WERI-Rb-1 (cell line): ENCODE data around the gene ABLIM2.

Experiments
- DNase-seq: peaks from one replicate; pipeline ENCODE4 v3.0.0-alpha.2; 2020
- H3K27ac ChIP-seq: fragments of 250-450 bp; sonication (Bioruptor Pico); 2 replicates; pipeline ENCODE4 v1.5.1; 2020; ENCODE audit warnings: mild to moderate bottlenecking, moderate library complexity
- H3K27me3 ChIP-seq: fragments of 250-450 bp; sonication (Bioruptor Pico); 2 replicates; pipeline ENCODE4 v1.5.1; 2021; ENCODE audit warnings: mild to moderate bottlenecking, low read depth, moderate library complexity; ENCODE audit not compliant: insufficient read depth, severe bottlenecking
- H3K36me3 ChIP-seq: fragments of 250-450 bp; sonication (Bioruptor Pico); 2 replicates; pipeline ENCODE4 v1.5.1; 2020; ENCODE audit warnings: mild to moderate bottlenecking, moderate library complexity
- H3K4me3 ChIP-seq: 2 replicates; pipeline ENCODE4 v1.5.1; 2011; ENCODE audit warnings: low read depth, mild to moderate bottlenecking, control low read depth, low read length
- H3K9me3 ChIP-seq: fragments of 250-450 bp; sonication (Bioruptor Pico); 2 replicates; pipeline ENCODE4 v1.5.1; 2021; ENCODE audit warnings: mild to moderate bottlenecking, moderate library complexity; ENCODE audit not compliant: severe bottlenecking
- TF ChIP-seq, protein P1 (sequence below): IDR thresholded peaks from 2 replicates; pipeline ENCODE4 v1.5.1; 2011; ENCODE audit warnings: low read depth, mild to moderate bottlenecking, control low read depth, inconsistent platforms, low read length

ABLIM2 gene

DNA sequence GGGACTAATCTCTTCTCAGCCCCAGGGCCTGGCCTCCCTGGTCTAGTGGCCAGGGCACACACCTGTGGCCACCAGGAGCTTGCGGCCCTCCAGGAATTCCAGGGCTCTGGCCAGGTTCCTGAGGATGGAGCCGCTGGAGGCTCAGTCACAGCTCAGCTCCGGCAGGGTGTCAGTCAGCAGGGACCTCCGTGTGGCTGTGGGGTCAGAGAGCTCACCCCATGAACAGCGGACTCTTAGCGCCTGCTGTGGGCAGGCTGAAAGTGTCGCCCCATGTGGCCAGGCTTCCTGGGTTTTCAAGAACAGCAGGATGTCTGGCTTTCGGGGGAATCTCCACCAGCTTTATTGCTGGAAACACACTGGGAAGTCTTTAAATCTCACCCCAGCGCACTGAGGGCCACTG, 21.2 kb upstream of the ABLIM2 start:
- Histone ChIP-seq H3K36me3 (no peaks in the 10 kb centered on the region), H3K27me3 (no peaks in the 10 kb centered on the region), H3K4me3 (no peak overlapping the region), H3K27ac (no peak overlapping the region), H3K9me3 (no peaks in the 10 kb centered on the region)
- DNase-seq: no peak
- TF ChIP-seq, protein P1, sequence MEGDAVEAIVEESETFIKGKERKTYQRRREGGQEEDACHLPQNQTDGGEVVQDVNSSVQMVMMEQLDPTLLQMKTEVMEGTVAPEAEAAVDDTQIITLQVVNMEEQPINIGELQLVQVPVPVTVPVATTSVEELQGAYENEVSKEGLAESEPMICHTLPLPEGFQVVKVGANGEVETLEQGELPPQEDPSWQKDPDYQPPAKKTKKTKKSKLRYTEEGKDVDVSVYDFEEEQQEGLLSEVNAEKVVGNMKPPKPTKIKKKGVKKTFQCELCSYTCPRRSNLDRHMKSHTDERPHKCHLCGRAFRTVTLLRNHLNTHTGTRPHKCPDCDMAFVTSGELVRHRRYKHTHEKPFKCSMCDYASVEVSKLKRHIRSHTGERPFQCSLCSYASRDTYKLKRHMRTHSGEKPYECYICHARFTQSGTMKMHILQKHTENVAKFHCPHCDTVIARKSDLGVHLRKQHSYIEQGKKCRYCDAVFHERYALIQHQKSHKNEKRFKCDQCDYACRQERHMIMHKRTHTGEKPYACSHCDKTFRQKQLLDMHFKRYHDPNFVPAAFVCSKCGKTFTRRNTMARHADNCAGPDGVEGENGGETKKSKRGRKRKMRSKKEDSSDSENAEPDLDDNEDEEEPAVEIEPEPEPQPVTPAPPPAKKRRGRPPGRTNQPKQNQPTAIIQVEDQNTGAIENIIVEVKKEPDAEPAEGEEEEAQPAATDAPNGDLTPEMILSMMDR: no peak

DNA sequence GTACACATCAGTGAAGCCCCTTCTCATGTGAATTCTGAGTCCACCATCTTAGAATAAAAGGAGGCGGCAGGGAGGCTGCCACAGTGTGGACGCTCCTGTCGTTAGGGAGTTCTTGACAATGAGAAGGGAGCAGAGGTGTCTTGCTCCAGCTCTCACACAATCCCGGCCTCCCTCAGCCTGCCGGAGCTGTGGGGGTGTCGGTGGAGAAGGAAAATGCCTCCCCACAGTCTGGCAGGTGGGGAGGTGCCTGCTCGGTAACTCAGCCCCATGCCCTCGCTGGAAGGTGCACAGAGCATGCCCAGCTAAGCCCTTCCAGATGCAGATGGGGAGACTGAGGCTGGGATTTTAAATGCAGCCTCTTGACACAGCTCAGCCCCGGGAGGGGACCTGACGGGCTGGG, 20.5 kb upstream of the ABLIM2 start:
- no peak for DNase-seq
- TF ChIP-seq, protein P1: no peak
- no peak overlapping the region for H3K4me3 ChIP-seq
- no peaks in the 10 kb centered on the region for H3K27me3 ChIP-seq
- no peaks in the 10 kb centered on the region for H3K36me3 ChIP-seq
- H3K9me3 ChIP-seq: no peaks in the 10 kb centered on the region
- no peak overlapping the region for H3K27ac ChIP-seq

DNA sequence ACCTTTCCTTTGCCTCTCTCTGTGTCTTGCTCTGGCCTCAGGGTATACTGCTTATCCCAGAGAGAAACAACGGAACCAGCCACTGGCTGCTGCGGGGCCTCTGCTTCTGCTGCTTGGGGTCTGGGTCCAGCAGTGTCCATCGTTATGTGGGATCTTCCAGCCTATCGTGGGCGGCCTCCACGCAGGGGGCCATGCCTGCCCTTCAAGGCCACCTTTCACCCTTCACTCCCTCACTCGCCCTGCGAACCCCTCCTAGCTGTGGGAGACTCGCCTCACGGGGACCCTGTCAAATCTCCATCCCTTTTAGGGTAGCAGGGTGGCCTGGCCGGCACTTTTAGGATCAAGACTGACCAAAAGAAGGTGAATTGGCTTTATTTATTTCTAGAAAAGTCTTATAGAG, 19.3 kb upstream of the ABLIM2 start:
- Histone ChIP-seq H3K4me3 (no peak overlapping the region), H3K27ac (no peak overlapping the region), H3K9me3 (no peaks in the 10 kb centered on the region), H3K36me3 (no peaks in the 10 kb centered on the region), H3K27me3 (no peaks in the 10 kb centered on the region)
- TF ChIP-seq, protein P1: no peak
- DNase-seq: no peak

DNA sequence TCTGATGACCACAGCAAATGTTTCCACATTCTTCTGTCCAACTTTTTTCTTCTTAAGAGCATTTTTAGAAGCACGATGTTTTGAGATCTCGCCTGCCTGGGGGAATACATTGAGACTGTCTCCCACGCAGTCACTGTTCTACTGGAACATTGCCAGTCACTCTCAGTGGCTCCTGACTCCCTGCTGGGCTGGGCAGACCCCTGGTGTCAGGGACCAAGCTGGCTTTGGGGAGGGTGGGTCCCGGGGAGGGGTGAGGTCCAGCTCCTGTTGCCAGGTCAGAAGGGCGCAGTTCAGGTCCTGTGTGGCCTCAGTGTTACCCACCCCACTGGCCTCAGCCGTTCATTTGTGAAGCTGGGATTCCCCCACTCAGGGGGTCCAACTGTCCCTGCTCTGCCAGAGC, 18.9 kb upstream of the ABLIM2 start:
- H3K36me3 ChIP-seq: no peaks in the 10 kb centered on the region
- TF ChIP-seq, protein P1: no peak
- no peaks in the 10 kb centered on the region for H3K27me3 ChIP-seq
- no peaks in the 10 kb centered on the region for H3K9me3 ChIP-seq
- no peak overlapping the region for H3K27ac ChIP-seq
- no peak overlapping the region for H3K4me3 ChIP-seq
- no peak for DNase-seq

DNA sequence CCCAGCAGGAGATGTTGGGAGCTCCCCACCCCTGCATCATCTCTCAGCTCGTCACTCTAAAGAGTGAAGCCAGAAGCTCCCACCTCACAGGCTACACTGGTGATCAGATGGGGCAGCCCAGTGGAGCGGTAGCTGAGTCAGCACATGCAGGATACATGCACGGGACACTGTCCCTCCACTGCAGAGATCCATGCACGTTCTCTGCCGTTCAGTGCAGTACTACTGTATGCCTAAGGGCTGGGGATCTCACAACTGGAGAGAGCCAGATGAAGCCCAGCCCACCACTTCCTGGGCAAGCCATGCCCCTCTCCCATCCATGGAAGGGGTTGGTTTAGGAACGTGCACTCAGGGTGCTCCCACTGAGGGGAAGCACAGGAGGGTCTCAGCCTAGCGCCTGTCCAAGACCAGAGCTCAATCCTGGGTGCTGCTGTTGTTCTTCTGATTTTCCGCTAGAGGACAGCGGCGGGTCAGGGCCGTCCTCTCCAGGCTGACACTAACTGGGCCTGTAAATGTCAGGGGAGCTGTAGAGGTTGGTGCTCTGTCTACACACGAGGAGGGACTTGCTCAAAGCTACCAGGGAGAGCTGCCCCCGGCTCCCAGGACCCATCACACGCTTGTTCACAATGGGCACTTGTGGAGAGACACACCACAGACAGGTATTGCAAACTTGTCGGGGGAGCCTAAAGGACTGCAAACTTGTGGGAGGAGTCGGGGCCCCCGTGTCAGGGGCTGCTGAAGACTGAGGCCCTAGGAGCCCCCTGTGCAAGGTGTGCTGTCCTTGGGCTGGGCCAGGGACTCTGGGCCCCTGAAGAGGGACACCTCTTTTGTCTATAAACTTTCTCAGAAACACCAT, 18.2 kb upstream of the ABLIM2 start:
- Histone ChIP-seq H3K36me3 (no peaks in the 10 kb centered on the region), H3K27me3 (no peaks in the 10 kb centered on the region), H3K4me3 (no peak overlapping the region), H3K27ac (no peak overlapping the region), H3K9me3 (no peaks in the 10 kb centered on the region)
- peak; percentile 64 for DNase-seq
- TF ChIP-seq, protein P1: peak; percentile 99

DNA sequence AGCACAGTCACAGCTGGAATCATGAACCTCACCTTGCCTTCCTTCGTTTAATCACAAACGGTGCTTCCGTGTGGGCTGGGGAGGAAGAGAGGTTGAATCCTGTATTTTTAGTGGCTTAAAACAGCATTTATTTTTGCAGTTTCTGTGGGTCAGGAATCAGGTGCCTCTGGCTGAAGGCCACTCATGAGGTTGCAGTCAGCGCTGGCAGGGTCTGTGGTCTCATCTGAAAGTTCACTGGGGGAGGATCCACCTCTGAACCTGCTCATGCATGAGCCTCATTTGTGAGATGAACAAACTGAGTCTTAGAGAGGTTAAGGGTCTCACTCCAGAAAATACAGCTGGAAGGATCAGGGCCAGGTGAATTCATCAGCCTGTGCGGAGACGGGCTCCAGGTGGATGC, 17.1 kb upstream of the ABLIM2 start:
- H3K27me3 ChIP-seq: no peaks in the 10 kb centered on the region
- H3K4me3 ChIP-seq: no peak overlapping the region
- H3K36me3 ChIP-seq: no peaks in the 10 kb centered on the region
- DNase-seq: no peak
- no peaks in the 10 kb centered on the region for H3K9me3 ChIP-seq
- H3K27ac ChIP-seq: no peak overlapping the region
- TF ChIP-seq, protein P1: no peak
